Spleen (tissue), 7 donors: ENCODE data around the gene CHST2.

Experiments used
- CTCF ChIP-seq, 11 experiments: fragments of 200-600 bp in 7 of 11; fragments of 450-650 bp in 4 of 11; sonication (generic) in 4 of 11; IDR thresholded peaks in 8 of 11; conservative IDR thresholded peaks in 3 of 11; 1 replicate in 7 of 11; 2 replicates in 4 of 11; pipeline versions ENCODE4 v1.4.0 to v1.8.0; 2016 to 2021; ENCODE audit warnings: antibody characterized with exemption in 11 of 11, inconsistent platforms in 4 of 11, mild to moderate bottlenecking in 1 of 11
- POLR2A ChIP-seq, 3 donors: fragments of 450-650 bp; IDR thresholded peaks; one replicate each; pipeline ENCODE4 v1.5.1; 2017; ENCODE audit warnings: antibody characterized with exemption in 3 of 3, mild to moderate bottlenecking in 1 of 3
- POLR2AphosphoS5 ChIP-seq, 3 donors: sonication (generic); formaldehyde crosslinking; IDR thresholded peaks; one replicate each; pipeline ENCODE4 v1.5.1; 2017; ENCODE audit warnings: antibody characterized with exemption in 3 of 3
- donor health status: DM: no; HTN: no; CAD: no; lungs with moderate emphysema.
- donor health status: DM: no; HTN: no; CAD: no.
- donor health status: DM: no; HTN: no; CAD: no.

GRCh38 chr3:143132246-143132980, 12.8 kb downstream of the CHST2 start:
- TF ChIP-seq POLR2A (IDR thresholded peaks at IDR 0.05) (no peak), CTCF (IDR thresholded peaks at IDR 0.05 in 8 of 11, conservative IDR thresholded peaks at IDR 0.05 in 3 of 11) (no peak), POLR2AphosphoS5 (IDR thresholded peaks at IDR 0.05) (no peak)
